GM18502 (cell line): ENCODE measurements around the gene ILK.

Source experiments
- ATAC-seq: cut with Tn5 transposase; IDR thresholded peaks from one replicate; pipeline ENCODE4 v1.9.1; 2021; ENCODE audit warnings: mild to moderate bottlenecking; ENCODE audit not compliant: unreplicated experiment, poor library complexity

ILK gene

DNA sequence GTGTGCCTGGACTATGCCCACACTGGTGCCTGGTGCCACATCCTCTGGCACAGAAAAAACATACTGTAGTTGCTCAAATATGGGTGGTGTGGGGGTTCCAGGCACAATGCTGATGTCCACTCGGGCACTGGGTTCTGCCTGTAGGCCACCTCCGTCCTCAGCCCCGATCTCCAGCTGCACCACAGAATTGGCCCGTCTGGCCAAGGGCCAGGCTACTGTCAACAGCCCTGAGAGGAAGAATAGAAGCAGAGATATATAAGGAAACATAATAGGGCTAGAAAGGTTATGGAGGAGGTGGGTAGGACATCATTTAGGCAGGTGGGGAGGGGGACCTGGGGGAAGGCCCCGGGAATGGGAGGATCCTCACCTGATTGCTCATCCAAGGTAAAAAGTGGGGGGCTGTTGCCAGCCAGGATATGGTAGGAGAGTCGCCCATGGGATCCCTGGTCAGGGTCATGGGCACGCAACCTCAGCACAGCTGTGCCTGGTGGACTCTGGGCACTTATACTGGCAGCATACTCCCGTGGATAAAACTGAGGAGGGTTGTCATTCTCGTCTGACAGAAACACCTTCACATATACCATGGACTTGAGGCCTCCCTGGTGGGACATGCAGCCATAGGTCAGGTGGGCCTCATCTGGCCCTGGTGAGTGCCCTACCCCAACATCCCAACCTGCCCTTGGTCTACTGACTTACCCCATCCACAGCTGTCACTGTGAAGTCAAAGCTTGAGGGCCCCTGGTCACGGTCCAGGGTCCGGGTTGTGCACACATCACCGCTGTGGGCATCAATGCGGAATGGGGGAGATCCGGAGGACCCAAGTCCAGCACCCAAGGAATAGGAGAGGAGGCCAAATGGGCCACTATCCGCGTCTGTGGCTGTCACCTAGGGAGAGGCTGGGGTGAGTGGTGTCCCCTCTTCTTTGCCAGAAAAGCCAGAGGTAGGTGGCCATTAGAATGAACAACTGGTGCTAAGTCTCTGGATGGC lies 30.1 kb downstream of the ILK start:
- no peak for ATAC-seq

- ATAC-seq = no peak
Measured at GRCh38 chr11:6634534-6634933, 31.0 kb downstream of the ILK start.

DNA sequence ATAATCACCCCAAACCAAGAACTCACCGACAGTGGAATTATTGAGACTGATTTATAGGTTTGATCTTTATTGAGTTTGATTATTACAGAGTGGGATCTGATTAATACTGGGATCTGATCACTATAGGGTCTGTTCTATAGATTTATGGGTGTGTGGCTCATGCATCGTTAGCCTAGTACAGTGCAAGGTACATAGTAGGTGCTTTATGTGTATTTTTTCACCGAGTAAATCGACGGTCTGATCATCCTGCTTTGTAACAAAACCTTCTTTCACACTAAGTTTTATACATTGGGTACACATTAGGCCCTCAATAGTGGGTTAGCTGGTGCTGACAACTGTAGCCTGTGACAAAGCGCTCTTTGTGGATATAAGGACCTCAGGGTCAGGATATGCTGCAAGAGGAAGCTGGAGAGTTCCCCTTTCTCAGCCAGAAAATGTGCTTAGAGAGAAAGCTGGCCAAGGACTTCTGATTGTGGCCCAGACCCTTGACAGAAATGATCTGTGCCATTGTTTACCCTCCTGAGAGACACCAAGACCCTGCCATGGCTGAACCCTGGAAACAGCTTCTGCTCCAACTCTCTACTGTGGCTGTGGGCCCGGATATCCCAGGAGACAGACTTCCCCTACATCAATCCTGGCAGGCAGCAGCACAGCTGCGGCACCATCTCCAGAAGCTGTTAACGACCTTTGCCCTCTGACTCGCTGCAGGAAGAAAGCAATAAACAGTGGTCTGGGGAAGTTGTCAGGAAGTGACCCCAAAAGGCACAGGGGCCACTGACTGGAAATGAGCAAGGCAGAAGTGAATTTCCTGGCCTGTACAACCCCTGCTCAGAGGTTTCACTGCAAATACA lies 31.7 kb downstream of the ILK start:
- no peak for ATAC-seq

DNA sequence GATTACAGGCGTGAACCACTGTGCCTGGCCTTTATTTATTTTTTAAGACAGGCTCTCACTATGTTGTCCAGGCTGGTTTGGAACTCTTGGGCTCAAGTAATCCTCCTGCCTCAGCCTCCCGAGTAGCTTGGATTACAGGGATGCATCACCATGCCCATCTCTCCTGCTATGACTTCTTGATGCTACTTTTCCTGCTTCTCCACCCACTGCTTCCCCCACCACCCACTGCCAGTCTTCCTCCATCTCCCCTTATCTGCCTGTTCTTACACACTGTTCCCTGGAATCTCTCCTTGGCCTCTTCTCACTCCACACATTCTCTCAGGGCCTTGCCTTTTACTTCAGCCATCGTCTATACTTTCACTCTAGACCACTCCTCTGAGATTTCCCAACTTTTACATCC lies 32.9 kb downstream of the ILK start:
- ATAC-seq = no peak

DNA sequence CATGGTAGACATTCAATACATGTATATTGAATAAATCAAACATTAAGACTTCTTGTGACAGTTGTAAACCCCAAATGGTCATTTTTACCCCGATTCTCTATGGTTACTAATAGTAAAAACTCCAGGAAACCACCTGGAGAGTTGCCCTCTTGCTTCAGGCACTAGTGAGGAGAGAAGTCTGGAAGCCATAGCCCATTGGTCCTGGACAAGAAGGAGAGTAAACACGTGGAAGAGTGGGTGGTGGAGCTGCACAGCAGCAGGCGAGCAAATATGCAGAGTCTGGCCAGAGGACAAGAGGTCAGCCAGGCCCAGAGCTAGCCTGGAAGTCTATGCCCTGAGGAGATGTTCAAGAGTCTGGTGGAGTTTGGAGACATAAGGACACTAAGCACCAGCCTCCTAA lies 34.3 kb downstream of the ILK start:
- no peak for ATAC-seq

GRCh38 chr11:6638429-6638828 lies 34.9 kb downstream of the ILK start:
- ATAC-seq = no peak

GRCh38 chr11:6640036-6640984 lies 36.7 kb downstream of the ILK start:
- no peak for ATAC-seq

DNA sequence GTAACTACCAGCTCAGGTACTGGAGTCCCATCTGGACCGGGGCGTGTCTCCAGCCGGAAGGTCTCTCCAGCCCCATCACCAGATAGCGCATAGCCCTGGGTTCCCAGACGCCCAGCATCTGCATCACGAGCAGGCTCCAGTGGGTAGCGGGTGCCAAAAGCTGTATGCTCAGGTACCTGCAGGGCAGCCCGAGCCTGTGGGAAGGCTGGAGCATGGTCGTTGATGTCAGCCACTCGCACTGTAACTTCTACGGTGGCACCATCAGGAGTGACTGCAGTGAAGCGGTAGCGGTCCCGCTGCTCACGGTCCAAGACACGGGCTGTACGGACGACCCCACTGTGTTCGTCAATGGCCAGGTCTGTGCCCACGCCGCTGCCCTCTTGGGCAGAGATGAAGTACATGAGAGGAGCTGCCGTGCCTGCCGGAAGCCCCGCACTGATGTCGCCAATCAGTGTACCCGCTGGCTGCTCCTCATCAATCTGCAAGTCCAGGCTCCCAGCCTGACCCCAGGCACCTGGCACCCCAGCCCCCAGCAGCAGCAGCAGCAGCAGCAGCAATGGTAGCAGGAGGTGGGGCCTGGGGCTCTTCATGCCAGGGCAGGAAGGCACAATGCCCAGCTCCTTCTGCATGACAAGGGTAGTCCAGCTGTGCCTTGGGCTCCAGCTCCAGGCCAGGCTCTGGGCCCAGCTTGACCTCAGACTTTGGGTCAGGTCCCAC lies 37.6 kb downstream of the ILK start:
- no peak for ATAC-seq

DNA sequence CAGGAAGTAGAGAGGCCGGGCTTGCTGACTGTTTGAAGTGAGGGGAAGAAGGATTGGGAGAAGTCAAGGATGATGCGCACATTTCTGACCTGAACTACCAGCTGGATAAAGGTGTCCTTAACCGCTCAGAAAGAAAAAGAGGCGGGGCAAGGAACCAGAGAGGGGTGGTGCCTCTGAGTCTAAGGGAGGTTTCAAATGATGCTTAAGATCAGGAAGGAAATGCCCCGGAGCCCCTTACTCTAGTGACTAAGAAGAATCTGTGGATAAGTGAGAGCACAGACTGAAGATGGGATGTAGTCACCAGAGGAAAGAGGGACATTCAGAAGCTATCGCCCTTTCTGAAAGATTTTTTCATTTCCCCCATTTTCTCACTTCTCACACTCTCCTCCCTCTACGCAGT lies 39.4 kb downstream of the ILK start:
- ATAC-seq = no peak

GRCh38 chr11:6646071-6646470 lies 42.5 kb downstream of the ILK start:
- no peak for ATAC-seq

GRCh38 chr11:6646576-6646917 lies 43.0 kb downstream of the ILK start:
- no peak for ATAC-seq

DNA sequence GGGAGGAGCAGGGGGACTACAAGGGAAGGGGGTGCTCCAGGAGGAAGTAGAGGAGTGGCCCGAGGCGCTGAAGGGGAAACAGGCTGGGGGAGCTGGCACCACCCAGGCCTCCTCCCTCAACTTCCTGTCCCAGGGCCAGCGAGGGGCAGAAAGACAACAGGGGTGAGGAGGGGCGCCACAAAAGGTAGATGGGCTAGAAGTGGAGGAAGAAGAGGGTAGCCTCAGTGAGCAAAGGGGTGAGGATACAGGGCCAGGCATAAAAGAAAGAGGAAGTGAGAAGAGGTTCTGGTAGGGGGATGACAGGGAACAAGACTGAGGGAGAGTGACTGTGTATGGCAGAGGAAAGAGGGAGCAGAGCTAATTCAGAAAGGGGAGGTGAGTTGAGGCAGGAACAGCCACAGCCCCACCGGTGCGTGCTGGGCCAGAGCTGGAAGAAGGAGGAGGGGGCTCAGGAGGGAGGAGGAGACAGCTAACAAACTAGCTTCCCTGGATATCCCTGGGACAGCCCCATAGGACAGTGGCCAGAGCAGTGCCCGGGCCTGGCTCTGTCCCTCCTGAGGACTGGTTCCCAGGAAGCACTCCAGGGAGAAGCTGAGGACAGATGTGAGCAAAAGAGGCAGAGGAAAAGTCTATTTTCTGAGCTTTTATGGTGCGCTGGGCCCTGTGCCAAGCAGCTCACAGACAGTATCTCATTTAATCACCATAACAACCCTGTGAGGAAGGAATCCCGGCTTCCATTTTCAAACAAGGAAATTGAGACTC lies 43.5 kb downstream of the ILK start:
- peak; percentile 98 for ATAC-seq

DNA sequence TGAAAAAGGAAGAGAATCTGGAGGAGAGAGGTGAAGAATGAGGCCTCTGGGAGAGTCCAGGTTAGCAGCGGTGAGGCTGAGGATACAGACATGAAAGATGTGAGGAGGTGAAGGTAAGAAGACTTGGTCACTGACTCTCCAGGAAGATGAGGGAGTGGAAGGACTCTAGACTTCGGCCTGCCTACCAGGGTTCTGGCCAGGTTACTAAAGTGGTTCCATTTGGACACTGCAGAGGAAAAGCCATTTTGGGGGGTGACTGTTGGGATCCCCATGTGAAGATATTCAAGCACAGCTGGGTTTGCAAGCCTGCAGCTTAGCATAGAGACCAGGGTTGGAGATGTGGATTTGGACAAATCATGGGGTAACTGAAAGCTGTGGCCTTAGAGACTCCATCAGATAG lies 44.3 kb downstream of the ILK start:
- ATAC-seq = no peak

- no peak for ATAC-seq
Measured at GRCh38 chr11:6648501-6648900, 44.9 kb downstream of the ILK start.

DNA sequence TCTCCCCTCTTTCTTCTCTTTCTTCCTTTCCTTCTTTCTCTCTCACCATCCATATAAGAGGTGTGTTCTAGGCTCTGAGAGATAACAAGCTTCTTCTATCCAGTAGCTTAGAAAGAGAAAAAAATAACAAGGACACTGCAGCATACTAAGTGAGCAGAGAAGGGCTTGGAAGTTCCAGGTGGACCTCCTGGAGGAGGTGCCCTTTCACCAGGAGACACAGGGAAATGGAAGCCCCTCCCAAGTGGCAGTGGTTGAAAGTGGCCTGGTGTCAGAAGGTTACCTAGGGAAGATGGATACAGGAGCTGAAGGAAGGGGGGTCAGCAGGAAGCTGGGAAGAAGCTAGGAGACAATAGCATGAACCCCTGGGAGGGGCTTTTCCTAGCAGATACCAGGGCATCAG lies 46.5 kb downstream of the ILK start:
- no peak for ATAC-seq

DNA sequence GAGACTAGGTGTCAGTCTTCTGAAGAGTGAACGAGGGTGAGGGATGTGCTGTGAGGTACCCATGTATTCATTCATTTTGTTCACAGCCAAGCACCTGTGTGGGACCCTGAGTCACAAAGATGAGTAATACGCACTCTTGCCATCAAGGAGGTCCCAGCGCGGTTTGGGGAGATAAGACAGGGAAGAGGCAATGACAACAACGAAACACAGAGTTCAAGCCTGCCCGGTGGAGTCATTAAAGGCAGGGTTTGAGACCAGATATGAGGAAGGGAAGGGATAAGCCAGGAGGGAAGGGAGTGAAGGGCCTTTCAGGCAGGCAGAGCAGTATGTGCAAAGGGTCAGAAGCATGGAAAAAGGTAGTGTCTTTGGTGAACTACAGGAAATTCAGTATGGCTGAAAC lies 47.4 kb downstream of the ILK start:
- ATAC-seq = no peak

DNA sequence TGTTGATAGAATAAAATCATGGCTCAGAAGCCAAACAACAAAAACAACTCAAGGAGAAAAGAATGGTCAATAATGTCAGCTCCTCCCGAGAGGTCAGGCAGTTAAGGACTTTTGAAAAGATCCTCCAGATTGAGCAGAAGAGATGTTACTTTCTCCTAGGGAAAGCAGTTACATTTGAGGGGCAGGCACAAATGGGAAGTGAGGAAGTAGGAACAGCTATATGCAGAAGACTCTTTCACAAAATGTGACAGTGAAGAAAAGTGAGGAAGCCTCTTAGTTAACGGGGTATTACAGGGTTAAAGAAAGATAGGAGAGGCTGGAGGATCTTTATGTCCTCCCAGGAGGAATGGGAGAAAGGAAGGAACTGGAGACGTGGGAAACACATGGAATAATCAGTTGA lies 48.6 kb downstream of the ILK start:
- no peak for ATAC-seq

DNA sequence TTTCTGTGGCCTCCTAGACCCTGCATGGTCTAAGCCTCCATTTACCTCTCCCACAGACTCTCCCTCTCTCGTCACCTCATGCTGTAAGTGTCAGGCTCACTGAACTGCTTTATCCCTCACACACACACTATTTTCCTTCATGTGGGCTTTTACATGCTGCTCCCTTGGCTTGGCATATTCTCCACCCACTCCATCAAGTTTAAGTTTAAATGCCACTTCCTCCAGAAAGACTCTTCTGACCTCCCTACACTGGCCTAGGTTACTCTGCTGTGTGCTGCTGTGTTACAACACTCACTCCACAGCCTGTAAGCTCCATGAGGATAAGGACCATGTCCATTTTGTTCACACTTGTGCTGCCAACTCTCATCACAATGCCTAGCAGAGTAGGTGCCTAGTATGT lies 49.5 kb downstream of the ILK start:
- ATAC-seq = no peak

DNA sequence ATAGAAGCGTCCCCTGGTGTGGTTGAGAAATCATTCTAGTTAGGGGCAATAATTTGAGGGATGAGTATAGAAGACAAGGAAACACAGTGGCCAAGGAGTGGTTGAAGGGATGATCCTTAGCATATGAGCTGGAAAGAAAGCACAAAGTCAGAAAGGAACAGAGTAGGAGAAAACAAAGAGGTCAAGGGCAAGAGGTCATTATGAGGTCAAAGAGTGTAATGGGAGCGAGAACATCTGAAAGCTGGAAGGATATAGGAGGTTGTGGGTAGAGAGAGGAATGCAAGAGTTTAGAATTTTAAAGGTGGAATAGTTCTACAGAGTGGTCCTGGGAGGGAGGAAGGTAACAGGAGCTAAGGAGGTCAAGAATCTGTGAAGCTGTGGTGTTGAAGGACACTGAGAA lies 50.1 kb downstream of the ILK start:
- ATAC-seq = no peak
